CD4-positive, alpha-beta T cell treated with Interleukin-17A for 4 hours (primary cell): ENCODE measurements around the gene CRYGA.
"Not testable (repeated sequence)": the region's sequence is repeated elsewhere in the genome, so short reads cannot be mapped to it uniquely, and the experiment has no call there.

Source experiments
- DNase-seq: peaks from one replicate; pipeline ENCODE4 v3.0.0-alpha.2; 2020; ENCODE audit warnings: mixed read lengths

The CRYGA gene

DNA sequence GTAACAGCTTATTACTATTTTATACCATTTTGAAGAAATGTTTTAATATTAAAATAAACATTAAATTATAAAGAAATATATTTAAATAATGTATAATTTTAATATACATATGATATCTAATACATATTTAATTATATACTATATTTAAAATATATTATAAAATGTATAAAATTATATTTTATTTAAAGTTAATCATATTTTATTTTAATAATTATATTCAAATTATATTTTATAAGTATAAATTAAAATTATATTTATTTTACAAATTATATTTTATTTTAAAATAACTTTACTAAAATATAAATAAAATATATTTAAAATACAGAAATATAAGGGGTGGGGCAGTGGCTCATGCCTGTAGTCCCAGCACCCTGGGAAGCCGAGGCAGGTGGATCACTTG is 41.1 kb downstream of the CRYGA start:
- DNase-seq: no peak

DNA sequence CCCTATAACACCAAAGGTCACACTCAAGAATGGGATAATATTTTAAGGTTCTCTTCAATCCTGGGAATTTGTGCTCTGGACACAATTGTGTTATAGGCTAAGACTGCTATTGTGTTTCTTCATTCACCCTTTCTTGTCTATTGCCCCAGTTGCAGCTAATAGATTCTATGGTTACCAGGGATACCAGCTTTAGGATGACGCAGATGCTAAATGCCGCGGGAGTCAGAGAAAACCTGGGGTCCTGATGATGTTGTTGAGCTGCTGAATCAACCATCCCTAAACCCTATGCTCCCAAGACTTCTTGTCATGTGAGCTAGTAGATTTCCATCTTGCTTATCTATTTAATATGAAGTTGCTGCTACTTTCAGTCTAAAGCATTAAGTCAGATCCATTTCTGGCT is 44.5 kb downstream of the CRYGA start:
- DNase-seq: no peak

DNA sequence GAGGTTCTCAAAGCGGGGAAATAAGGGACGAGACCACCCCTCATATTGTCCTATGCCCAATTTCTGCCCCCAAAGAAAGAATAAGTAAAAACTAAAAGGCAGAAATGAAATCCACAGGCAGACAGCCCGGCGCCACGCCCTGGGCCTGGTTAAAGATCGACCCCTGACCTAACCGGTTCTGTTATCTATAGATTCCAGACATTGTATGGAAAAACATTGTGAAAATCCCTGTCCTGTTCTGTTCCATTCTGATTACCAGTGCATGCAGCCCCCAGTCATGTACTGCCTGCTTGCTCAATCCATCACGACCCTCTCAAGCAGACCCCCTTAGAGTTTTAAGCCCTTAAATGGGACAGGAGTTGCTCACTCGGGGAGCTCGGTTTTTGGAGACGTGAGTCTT is 46.0 kb downstream of the CRYGA start:
- DNase-seq: not testable (repeated sequence)

DNA sequence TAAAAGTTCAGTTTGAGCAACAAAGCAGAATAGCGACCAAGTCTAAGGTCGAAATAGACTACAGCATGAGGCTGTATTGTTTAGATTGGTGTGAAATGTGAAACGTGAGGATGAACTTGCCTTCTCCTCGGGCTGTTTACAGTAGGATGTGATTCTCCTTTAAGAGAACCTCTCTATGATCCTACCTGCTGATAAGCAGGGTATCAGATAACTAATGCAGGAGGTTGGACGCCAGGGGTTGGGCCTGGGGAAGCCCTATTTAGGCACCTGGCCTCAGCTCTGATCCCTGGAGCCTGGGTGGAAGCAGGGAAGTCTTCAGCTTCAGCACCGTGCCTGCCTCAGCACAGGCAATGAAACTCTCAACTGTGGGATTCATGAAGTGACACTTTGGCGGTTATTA is 50.4 kb downstream of the CRYGA start:
- DNase-seq: no peak

DNA sequence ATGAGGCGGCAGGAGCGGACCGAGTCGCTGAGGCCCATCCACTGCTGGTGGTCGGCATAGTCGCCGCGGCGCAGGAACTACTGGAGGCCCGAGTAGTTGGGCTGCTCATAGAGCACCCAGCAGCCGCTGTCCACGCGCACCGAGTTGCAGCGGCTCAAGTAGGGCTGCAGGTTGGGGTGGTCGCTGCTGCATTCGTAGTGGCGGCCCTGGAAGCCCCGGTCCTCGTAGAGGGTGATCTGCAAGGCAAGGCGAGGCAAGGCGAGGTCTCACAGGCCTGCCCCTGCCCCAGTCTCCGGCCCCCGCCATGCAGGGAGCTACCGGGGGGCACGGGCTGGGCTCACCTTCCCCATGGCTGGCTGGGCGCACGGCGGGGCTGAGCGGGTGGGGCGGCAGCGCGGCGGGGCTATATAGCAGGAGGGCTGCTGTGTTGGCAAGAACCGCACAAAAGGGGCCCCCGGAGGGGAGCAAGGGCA is 51.1 kb downstream of the CRYGA start:
- not testable (repeated sequence) for DNase-seq
